Cardiac muscle cell (in vitro differentiated cells and primary cell): ENCODE results near the gene TOPAZ1. TPM values are rescaled to one million over a fixed set of nuclear protein-coding genes. Genes with fewer than 3 reads are reported as not detected.

Experiments
- DNase-seq, 2 donors: peaks; one replicate each; pipeline versions ENCODE4 v3.0.0 to v3.0.0-alpha.2; 2010 to 2017; ENCODE audit warnings: low read depth in 1 of 2, low spot score in 1 of 2
- H3K27ac ChIP-seq: fragments of 200-600 bp; sonication (generic); 2 replicates; pipeline ENCODE4 v1.5.1; 2016
- H3K27me3 ChIP-seq: fragments of 200-600 bp; sonication (generic); 2 replicates; pipeline ENCODE4 v1.6.0; 2016; ENCODE audit warnings: control low read depth
- H3K36me3 ChIP-seq: fragments of 200-600 bp; sonication (generic); 2 replicates; pipeline ENCODE4 v1.5.1; 2016; ENCODE audit warnings: control low read depth
- H3K4me1 ChIP-seq: fragments of 200-600 bp; sonication (generic); 2 replicates; pipeline ENCODE4 v1.8.1; 2017; ENCODE audit warnings: low read depth, mild to moderate bottlenecking, mixed run types
- H3K4me3 ChIP-seq: fragments of 200-600 bp; sonication (generic); 2 replicates; pipeline ENCODE4 v1.5.1; 2016; ENCODE audit warnings: mild to moderate bottlenecking
- H3K9me3 ChIP-seq: fragments of 200-600 bp; sonication (generic); 2 replicates; pipeline ENCODE4 v1.5.1; 2017; ENCODE audit warnings: low read depth, mild to moderate bottlenecking, control low read depth
- polyA plus RNA-seq: library from polyadenylated mRNA; unstranded; fragments of >200 nt; fragmentation: Nextera tagmentation; extraction: Ambion mirVana; gene quantifications from 2 replicates; pipeline ENCODE4 v1.2.1, GENCODE V29; 2016
- total RNA-seq: library from RNA; depleted of rRNA; stranded (reverse); fragments of >200 nt; gene quantifications from 2 replicates; pipeline ENCODE4 v1.2.3, GENCODE V29; 2016
- TF ChIP-seq, protein P1 (sequence below): IDR thresholded peaks from 2 replicates; pipeline ENCODE4 v1.5.1; 2012; ENCODE audit warnings: low read depth, mild to moderate bottlenecking, low read length

The TOPAZ1 gene
- total and polyA plus RNA-seq, 2 experiments from 2014 or later: not detected

DNA sequence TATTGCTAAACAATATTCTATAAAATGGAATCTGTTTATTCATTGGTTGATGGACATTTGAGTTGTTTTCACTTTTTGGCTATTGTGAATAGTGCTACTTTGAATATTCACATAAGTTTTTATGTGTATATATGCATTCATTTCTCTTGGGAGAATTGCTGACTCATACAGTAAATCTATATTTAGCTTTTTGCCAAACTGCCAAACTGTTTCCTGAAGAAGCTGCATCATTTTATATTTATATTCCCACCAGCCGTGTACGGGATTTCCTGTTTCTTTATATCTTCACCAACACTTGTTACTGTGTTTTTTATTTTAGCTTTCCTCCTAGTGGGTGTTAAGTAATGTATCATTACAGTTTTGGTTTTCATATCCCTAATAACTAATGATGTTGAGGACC lies 84.3 kb downstream of the TOPAZ1 start:
- Histone ChIP-seq H3K4me3 (no peak overlapping the region), H3K4me1 (no peaks in the 10 kb centered on the region), H3K27me3 (peaks cover 3% of the 10 kb centered on the region), H3K27ac (no peak overlapping the region), H3K9me3 (no peaks in the 10 kb centered on the region), H3K36me3 (no peaks in the 10 kb centered on the region)
- TF ChIP-seq, protein P1, sequence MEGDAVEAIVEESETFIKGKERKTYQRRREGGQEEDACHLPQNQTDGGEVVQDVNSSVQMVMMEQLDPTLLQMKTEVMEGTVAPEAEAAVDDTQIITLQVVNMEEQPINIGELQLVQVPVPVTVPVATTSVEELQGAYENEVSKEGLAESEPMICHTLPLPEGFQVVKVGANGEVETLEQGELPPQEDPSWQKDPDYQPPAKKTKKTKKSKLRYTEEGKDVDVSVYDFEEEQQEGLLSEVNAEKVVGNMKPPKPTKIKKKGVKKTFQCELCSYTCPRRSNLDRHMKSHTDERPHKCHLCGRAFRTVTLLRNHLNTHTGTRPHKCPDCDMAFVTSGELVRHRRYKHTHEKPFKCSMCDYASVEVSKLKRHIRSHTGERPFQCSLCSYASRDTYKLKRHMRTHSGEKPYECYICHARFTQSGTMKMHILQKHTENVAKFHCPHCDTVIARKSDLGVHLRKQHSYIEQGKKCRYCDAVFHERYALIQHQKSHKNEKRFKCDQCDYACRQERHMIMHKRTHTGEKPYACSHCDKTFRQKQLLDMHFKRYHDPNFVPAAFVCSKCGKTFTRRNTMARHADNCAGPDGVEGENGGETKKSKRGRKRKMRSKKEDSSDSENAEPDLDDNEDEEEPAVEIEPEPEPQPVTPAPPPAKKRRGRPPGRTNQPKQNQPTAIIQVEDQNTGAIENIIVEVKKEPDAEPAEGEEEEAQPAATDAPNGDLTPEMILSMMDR: no peak
- DNase-seq: peak in 1 of 2 donors; percentile 33

DNA sequence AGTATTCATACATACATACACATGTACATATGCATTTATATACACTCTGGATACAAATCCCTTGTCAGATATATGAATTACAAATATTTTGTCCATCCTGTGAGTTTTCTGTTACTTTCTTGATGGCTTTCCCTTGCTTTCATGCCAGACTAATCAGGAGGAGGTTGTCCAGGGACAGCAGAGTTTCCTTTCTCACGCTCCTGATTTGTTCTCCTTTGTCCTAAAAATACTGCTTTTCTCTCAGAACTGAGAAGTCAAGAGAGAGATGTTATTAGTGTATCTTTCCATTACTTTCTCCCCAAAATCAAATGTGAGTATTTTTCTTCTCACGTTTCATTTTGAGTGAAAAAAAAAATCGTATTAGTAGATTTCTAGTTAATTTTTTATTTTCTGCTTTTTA lies 84.8 kb downstream of the TOPAZ1 start:
- DNase-seq: no peak
- H3K27me3 ChIP-seq: peaks cover 3% of the 10 kb centered on the region
- H3K4me1 ChIP-seq: no peaks in the 10 kb centered on the region
- no peak overlapping the region for H3K27ac ChIP-seq
- H3K9me3 ChIP-seq: no peaks in the 10 kb centered on the region
- TF ChIP-seq, protein P1: no peak
- no peak overlapping the region for H3K4me3 ChIP-seq
- no peaks in the 10 kb centered on the region for H3K36me3 ChIP-seq

DNA sequence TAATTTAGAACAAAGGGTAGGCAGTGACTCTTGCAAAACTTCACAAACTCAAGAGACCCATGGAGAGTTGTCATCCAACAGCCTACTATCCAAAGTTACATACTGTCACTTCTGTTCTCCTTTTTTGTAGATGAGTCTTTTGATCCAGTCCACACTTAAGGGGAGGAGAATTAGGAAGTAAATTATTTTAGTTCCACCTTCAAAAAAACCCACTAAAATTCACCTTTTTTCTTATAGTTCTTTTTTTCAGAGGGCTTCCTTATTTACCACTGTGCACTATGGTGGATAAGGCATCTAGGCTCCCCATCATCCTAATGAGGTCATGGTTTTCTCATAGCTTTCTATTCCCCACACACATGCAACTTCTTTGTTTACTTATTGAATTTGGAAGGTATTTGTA lies 88.3 kb downstream of the TOPAZ1 start:
- Histone ChIP-seq H3K9me3 (no peaks in the 10 kb centered on the region), H3K36me3 (no peaks in the 10 kb centered on the region), H3K27ac (no peak overlapping the region), H3K27me3 (no peaks in the 10 kb centered on the region), H3K4me1 (no peaks in the 10 kb centered on the region), H3K4me3 (no peak overlapping the region)
- TF ChIP-seq, protein P1: no peak
- no peak for DNase-seq

DNA sequence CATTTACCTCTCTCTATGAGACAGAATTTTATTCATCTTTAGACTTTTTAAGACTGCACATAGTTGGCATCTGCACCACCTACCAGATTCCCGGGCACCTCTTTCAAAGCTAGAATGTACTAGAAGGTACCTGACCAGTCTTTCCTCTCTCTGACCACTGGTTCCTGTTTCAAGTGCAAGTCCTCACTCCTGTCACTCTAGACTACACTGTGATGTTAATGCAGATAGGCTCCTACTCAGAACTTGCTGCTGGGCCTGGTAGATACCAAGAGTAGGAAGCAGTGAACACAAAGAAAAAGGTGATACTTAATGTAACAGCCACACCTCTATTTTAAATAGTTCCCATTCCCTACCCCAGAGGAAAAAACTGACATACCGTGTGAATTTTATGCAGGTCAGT lies 88.8 kb downstream of the TOPAZ1 start:
- H3K9me3 ChIP-seq: no peaks in the 10 kb centered on the region
- no peaks in the 10 kb centered on the region for H3K27me3 ChIP-seq
- H3K4me3 ChIP-seq: no peak overlapping the region
- no peak for DNase-seq
- no peak overlapping the region for H3K27ac ChIP-seq
- H3K4me1 ChIP-seq: no peaks in the 10 kb centered on the region
- TF ChIP-seq, protein P1: no peak
- no peaks in the 10 kb centered on the region for H3K36me3 ChIP-seq

DNA sequence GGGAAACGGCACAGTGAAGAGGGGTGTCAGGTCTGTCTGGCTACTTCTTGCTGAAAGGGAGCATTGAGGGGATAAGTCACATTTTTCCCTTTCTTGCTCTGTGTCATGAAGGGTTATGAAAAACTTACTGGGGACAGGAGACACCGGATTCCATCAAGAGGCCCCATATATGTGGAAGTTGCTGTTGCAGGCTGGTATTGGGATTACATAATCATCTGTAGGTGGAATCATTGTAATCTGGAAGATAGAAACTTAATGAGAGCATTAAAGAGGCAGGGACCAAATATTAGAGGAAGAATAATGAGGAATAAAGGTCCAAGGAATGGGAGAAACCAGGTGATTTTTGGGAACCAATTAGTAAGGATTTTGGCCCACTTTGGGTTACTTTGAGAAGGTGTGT lies 92.6 kb downstream of the TOPAZ1 start:
- no peak for DNase-seq

More for the DNA sequence above, 92.6 kb downstream of the TOPAZ1 start:
- Histone ChIP-seq H3K27me3 (no peaks in the 10 kb centered on the region), H3K27ac (no peak overlapping the region), H3K9me3 (no peaks in the 10 kb centered on the region), H3K36me3 (no peaks in the 10 kb centered on the region), H3K4me1 (peaks cover under 1% of the 10 kb centered on the region), H3K4me3 (no peak overlapping the region)
- TF ChIP-seq, protein P1: no peak
